HEK293 (cell line): ENCODE measurements around the gene CAND1.

ENCODE experiments used
- CTCF ChIA-PET: fragments of 350-600 bp; formaldehyde crosslinking; extraction: SDS; loops from one replicate; lab custom pipeline; 2021; ENCODE audit warnings: antibody characterized with exemption; lab: Yijun Ruan, JAX
- POLR2A ChIA-PET: fragments of 300-600 bp; formaldehyde crosslinking; extraction: SDS; loops from one replicate; lab custom pipeline; 2020; ENCODE audit warnings: antibody characterized with exemption, inconsistent platforms; lab: Yijun Ruan, JAX
- H3K27ac ChIP-seq: fragments of 200-500 bp; sonication (Bioruptor generic); 2 replicates; pipeline ENCODE4 v1.5.1; 2014; ENCODE audit warnings: low read depth, low read length, control low read depth, inconsistent platforms; ENCODE audit errors: extremely low read depth
- H3K36me3 ChIP-seq, 2 experiments: fragments of 200-500 bp in 1 of 2; sonication (Bioruptor generic) in 1 of 2; 1 replicate in 1 of 2; 2 replicates in 1 of 2; pipeline ENCODE4 v1.5.1; 2014 to 2017; ENCODE audit warnings: inconsistent platforms in 2 of 2, low read length in 2 of 2; ENCODE audit not compliant: control insufficient read depth in 2 of 2, insufficient read depth in 1 of 2
- H3K4me1 ChIP-seq: fragments of 200-500 bp; sonication (Bioruptor generic); 2 replicates; pipeline ENCODE4 v1.5.1; 2014; ENCODE audit warnings: mild to moderate bottlenecking, low read length, inconsistent platforms; ENCODE audit not compliant: control insufficient read depth, insufficient read depth
- H3K4me3 ChIP-seq: 2 replicates; pipeline ENCODE4 v1.5.1; 2011; ENCODE audit warnings: low read depth, mild to moderate bottlenecking, control low read depth, low read length, moderate library complexity
- H3K9me3 ChIP-seq: fragments of 200-500 bp; sonication (Bioruptor generic); 2 replicates; pipeline ENCODE4 v1.5.1; 2014; ENCODE audit warnings: low read depth, low read length, inconsistent platforms; ENCODE audit not compliant: control insufficient read depth, insufficient read depth
- KLF1 ChIP-seq: fragments of 450-650 bp; formaldehyde crosslinking; IDR thresholded peaks from 2 replicates; pipeline ENCODE4 v1.5.1; 2016; ENCODE audit warnings: missing biosample characterization, missing genetic modification characterization
- ZBTB20 ChIP-seq: fragments of 450-650 bp; formaldehyde crosslinking; IDR thresholded peaks from 2 replicates; pipeline ENCODE4 v1.5.1; 2016; ENCODE audit warnings: missing biosample characterization, missing genetic modification characterization
- ZBTB7A ChIP-seq: fragments of 450-650 bp; formaldehyde crosslinking; IDR thresholded peaks from 2 replicates; pipeline ENCODE4 v1.5.1; 2016; ENCODE audit warnings: low read depth, missing biosample characterization, missing genetic modification characterization
- ZEB2 ChIP-seq: fragments of 450-650 bp; formaldehyde crosslinking; IDR thresholded peaks from 2 replicates; pipeline ENCODE4 v1.5.1; 2016; ENCODE audit warnings: missing biosample characterization, missing genetic modification characterization
- ZFP41 ChIP-seq: fragments of 450-650 bp; formaldehyde crosslinking; IDR thresholded peaks from 2 replicates; pipeline ENCODE4 v1.5.1; 2016; ENCODE audit warnings: missing biosample characterization, missing genetic modification characterization, borderline replicate concordance
- ZNF121 ChIP-seq: fragments of 450-650 bp; formaldehyde crosslinking; IDR thresholded peaks from 2 replicates; pipeline ENCODE4 v1.5.1; 2016; ENCODE audit warnings: missing biosample characterization, missing genetic modification characterization
- ZNF184 ChIP-seq: fragments of 450-650 bp; IDR thresholded peaks from 2 replicates; pipeline ENCODE4 v1.5.1; 2018; ENCODE audit warnings: missing biosample characterization, mild to moderate bottlenecking, missing genetic modification characterization
- ZNF248 ChIP-seq: fragments of 450-650 bp; formaldehyde crosslinking; IDR thresholded peaks from 2 replicates; pipeline ENCODE4 v1.5.1; 2017; ENCODE audit warnings: missing biosample characterization, missing genetic modification characterization
- ZNF501 ChIP-seq: fragments of 450-650 bp; formaldehyde crosslinking; IDR thresholded peaks from 2 replicates; pipeline ENCODE4 v1.5.1; 2016; ENCODE audit warnings: missing biosample characterization, missing genetic modification characterization
- ZNF561 ChIP-seq: fragments of 450-650 bp; IDR thresholded peaks from 2 replicates; pipeline ENCODE4 v1.5.1; 2018; ENCODE audit warnings: missing biosample characterization, missing genetic modification characterization, borderline replicate concordance
- ZNF571 ChIP-seq: fragments of 450-650 bp; formaldehyde crosslinking; IDR thresholded peaks from 2 replicates; pipeline ENCODE4 v1.5.0; 2017; ENCODE audit warnings: missing biosample characterization, missing genetic modification characterization
- ZNF621 ChIP-seq: fragments of 450-650 bp; formaldehyde crosslinking; IDR thresholded peaks from 2 replicates; pipeline ENCODE4 v1.5.1; 2017; ENCODE audit warnings: missing biosample characterization, missing genetic modification characterization
- ZNF837 ChIP-seq: fragments of 450-650 bp; formaldehyde crosslinking; IDR thresholded peaks from 2 replicates; pipeline ENCODE4 v1.5.1; 2016; ENCODE audit warnings: missing biosample characterization, missing genetic modification characterization
- TF ChIP-seq, protein P1 (sequence below): fragments of 450-650 bp; formaldehyde crosslinking; IDR thresholded peaks from 2 replicates; pipeline ENCODE4 v1.5.1; 2016; ENCODE audit warnings: missing biosample characterization, missing genetic modification characterization
- TF ChIP-seq, protein P2 (sequence below): fragments of 450-650 bp; formaldehyde crosslinking; IDR thresholded peaks from 2 replicates; pipeline ENCODE4 v1.5.1; 2016; ENCODE audit warnings: missing biosample characterization, missing genetic modification characterization
- TF ChIP-seq, protein P3 (sequence below): fragments of 450-650 bp; IDR thresholded peaks from 2 replicates; pipeline ENCODE4 v1.5.1; 2018; ENCODE audit warnings: missing biosample characterization, missing genetic modification characterization

Gene CAND1

DNA sequence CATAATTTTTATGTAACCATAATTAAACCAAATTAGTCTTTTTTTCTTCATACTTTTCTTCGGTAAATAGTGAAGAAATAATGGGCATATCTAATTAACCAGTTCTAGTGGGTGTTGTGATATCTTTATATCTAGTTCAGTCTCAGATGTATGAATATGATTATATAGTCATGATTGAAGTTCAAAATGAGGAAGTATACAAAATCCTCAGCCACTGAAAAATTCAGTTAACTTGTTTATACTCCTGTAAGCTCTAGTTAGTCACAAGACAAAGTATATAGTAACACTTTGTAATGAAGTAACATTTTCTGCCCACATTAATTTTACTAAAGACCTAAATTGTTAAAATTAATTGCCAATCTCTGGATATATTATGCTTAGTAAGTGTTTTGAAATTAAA lies 46.5 kb downstream of the CAND1 start:
- Histone ChIP-seq H3K4me1 (no peaks in the 10 kb centered on the region), H3K4me3 (no peak overlapping the region), H3K36me3 (peaks cover 69 to 90% of the 10 kb centered on the region in 2 experiments)
- ChIA-PET CTCF (interaction anchor here (0.7 kb wide), 1 partner anchor 12 kb away, joined by 3 read pairs; no protein-coding TSS in a partner anchor), POLR2A (no interaction called here)
- TF ChIP-seq ZNF621 (tag by site-specific recombination) (no peak), ZNF561 (tag by site-specific recombination) (no peak), ZFP41 (tag by site-specific recombination) (no peak), ZNF571 (tag by site-specific recombination) (no peak), ZNF248 (tag by site-specific recombination) (no peak)
- TF ChIP-seq, protein P1, sequence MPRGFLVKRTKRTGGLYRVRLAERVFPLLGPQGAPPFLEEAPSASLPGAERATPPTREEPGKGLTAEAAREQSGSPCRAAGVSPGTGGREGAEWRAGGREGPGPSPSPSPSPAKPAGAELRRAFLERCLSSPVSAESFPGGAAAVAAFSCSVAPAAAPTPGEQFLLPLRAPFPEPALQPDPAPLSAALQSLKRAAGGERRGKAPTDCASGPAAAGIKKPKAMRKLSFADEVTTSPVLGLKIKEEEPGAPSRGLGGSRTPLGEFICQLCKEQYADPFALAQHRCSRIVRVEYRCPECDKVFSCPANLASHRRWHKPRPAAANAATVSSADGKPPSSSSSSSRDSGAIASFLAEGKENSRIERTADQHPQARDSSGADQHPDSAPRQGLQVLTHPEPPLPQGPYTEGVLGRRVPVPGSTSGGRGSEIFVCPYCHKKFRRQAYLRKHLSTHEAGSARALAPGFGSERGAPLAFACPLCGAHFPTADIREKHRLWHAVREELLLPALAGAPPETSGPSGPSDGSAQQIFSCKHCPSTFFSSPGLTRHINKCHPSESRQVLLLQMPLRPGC (tag by site-specific recombination) = no peak
- TF ChIP-seq, all 188 proteins: peak for 0
- Histone ChIP-seq H3K9me3 (no peaks in the 10 kb centered on the region), H3K27ac (no peak overlapping the region)

DNA sequence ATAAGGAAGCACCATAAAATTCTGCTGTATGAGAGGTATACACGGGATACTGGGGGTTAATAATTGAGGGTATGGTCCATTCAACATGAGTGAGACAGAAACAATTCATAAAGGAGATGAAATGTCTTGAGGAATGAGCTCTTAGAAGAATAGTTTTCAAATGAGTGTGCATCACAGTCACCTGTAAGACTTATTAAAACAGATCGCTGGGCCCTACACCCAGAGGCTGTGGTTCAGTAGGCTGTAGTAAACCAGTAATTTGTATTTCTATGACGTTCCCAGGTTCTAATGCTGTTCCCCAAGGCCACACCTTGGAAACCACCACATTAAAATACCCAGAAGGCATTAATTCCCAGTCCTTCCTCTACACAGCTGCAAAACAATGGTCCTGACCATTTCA lies 49.6 kb downstream of the CAND1 start:
- H3K36me3 ChIP-seq = peaks cover 39 to 78% of the 10 kb centered on the region in 2 experiments
- POLR2A ChIA-PET = no interaction called here
- TF ChIP-seq ZNF837 (tag by site-specific recombination) (no peak), ZNF121 (tag by site-specific recombination) (no peak)
- TF ChIP-seq, protein P2, sequence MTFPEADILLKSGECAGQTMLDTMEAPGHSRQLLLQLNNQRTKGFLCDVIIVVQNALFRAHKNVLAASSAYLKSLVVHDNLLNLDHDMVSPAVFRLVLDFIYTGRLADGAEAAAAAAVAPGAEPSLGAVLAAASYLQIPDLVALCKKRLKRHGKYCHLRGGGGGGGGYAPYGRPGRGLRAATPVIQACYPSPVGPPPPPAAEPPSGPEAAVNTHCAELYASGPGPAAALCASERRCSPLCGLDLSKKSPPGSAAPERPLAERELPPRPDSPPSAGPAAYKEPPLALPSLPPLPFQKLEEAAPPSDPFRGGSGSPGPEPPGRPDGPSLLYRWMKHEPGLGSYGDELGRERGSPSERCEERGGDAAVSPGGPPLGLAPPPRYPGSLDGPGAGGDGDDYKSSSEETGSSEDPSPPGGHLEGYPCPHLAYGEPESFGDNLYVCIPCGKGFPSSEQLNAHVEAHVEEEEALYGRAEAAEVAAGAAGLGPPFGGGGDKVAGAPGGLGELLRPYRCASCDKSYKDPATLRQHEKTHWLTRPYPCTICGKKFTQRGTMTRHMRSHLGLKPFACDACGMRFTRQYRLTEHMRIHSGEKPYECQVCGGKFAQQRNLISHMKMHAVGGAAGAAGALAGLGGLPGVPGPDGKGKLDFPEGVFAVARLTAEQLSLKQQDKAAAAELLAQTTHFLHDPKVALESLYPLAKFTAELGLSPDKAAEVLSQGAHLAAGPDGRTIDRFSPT (tag by site-specific recombination) = no peak

DNA sequence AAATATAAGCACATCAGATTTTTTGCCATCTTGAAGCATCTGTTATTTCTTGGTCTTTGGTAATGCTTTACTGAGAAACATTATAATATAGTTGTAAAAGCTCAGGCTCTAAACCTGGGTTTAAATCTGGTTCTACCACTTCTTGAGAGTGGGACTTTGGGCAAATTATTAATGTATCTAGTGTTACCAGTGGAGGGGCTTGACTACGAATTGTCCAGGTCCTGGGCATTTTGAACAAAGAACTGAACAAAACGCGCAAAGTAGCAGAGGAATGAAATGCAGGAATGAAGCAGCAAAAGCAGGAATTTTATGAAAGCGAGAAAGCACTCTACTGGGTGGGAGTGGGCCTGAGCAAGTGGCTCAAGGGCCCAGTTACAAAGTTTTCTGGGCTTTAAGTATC lies 50.8 kb downstream of the CAND1 start:
- CTCF ChIA-PET = no interaction called here
- Histone ChIP-seq H3K9me3 (no peaks in the 10 kb centered on the region), H3K4me1 (no peaks in the 10 kb centered on the region), H3K36me3 (peaks cover 30 to 67% of the 10 kb centered on the region in 2 experiments)
- POLR2A ChIA-PET = no interaction called here
- no peak for TF ChIP-seq ZNF184
- no peak for TF ChIP-seq ZBTB20 (tag by site-specific recombination)
- no peak for TF ChIP-seq ZBTB7A (tag by site-specific recombination)
- TF ChIP-seq ZNF621 (tag by site-specific recombination) = no peak
- no peak for TF ChIP-seq KLF1 (tag by site-specific recombination)
- TF ChIP-seq ZNF501 (tag by site-specific recombination) = no peak
- TF ChIP-seq ZEB2 (tag by site-specific recombination) = no peak
- TF ChIP-seq, protein P3, sequence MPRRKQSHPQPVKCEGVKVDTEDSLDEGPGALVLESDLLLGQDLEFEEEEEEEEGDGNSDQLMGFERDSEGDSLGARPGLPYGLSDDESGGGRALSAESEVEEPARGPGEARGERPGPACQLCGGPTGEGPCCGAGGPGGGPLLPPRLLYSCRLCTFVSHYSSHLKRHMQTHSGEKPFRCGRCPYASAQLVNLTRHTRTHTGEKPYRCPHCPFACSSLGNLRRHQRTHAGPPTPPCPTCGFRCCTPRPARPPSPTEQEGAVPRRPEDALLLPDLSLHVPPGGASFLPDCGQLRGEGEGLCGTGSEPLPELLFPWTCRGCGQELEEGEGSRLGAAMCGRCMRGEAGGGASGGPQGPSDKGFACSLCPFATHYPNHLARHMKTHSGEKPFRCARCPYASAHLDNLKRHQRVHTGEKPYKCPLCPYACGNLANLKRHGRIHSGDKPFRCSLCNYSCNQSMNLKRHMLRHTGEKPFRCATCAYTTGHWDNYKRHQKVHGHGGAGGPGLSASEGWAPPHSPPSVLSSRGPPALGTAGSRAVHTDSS (tag by site-specific recombination) = no peak
- TF ChIP-seq, all 188 proteins: peak for 0
- no peak overlapping the region for H3K4me3 ChIP-seq
- H3K27ac ChIP-seq = no peak overlapping the region

More for the DNA sequence above, 49.6 kb downstream of the CAND1 start:
- Histone ChIP-seq H3K9me3 (no peaks in the 10 kb centered on the region), H3K27ac (no peak overlapping the region), H3K4me1 (no peaks in the 10 kb centered on the region), H3K4me3 (no peak overlapping the region)
- CTCF ChIA-PET = no interaction called here
